Small intestine (tissue), 7 donors: ENCODE measurements around the gene HOXC13. TPM values are rescaled to one million over a fixed set of nuclear protein-coding genes. Genes with fewer than 3 reads are reported as not detected.

Source experiments
- DNase-seq, 2 donors: peaks; one replicate each; pipeline versions ENCODE4 v3.0.0 to v3.0.0-alpha.2; 2013
- FAIRE-seq: peaks from 2 replicates; lab custom pipeline; 2012; peaks lifted over from hg19 to GRCh38; lab: Jason Lieb, UNC
- H3K27ac ChIP-seq, 3 donors: one replicate each; pipeline ENCODE4 v1.5.1; 2013; ENCODE audit warnings: low read length in 2 of 3, mild to moderate bottlenecking in 2 of 3, control low read depth in 1 of 3, inconsistent platforms in 1 of 3, low read depth in 1 of 3, moderate library complexity in 1 of 3
- H3K27me3 ChIP-seq, 3 donors: one replicate each; pipeline ENCODE4 v1.6.1; 2013; ENCODE audit warnings: low read length in 3 of 3, inconsistent platforms in 1 of 3; ENCODE audit not compliant: control insufficient read depth in 3 of 3, insufficient read depth in 3 of 3
- H3K36me3 ChIP-seq, 3 donors: one replicate each; pipeline ENCODE4 v1.6.1; 2013; ENCODE audit warnings: low read length in 3 of 3, inconsistent platforms in 1 of 3, low read depth in 1 of 3, mild to moderate bottlenecking in 1 of 3, moderate library complexity in 1 of 3; ENCODE audit not compliant: control insufficient read depth in 3 of 3, insufficient read depth in 2 of 3
- H3K4me1 ChIP-seq, 3 donors: one replicate each; pipeline ENCODE4 v1.6.1; 2013; ENCODE audit warnings: low read length in 2 of 3, inconsistent platforms in 1 of 3, low read depth in 1 of 3, mild to moderate bottlenecking in 1 of 3, moderate library complexity in 1 of 3; ENCODE audit not compliant: control insufficient read depth in 3 of 3, insufficient read depth in 2 of 3
- H3K4me3 ChIP-seq, 3 donors: one replicate each; pipeline ENCODE4 v1.5.1; 2013; ENCODE audit warnings: low read length in 3 of 3, control low read depth in 1 of 3, inconsistent platforms in 1 of 3, low read depth in 1 of 3, mild to moderate bottlenecking in 1 of 3, moderate library complexity in 1 of 3
- H3K9me3 ChIP-seq, 2 donors: one replicate each; pipeline ENCODE4 v1.6.1; 2013; ENCODE audit warnings: low read depth in 1 of 2, low read length in 1 of 2; ENCODE audit not compliant: control insufficient read depth in 2 of 2, insufficient read depth in 1 of 2
- WGBS, 3 donors: extraction: QIAGEN DNeasy Blood & Tissue Kit; methylation state at CpG; one replicate each; pipeline ENCODE4 v1.1.7; 2013; 5-methylcytosine and 5-hydroxymethylcytosine counted together
- polyA plus RNA-seq, 4 donors: library from polyadenylated mRNA; stranded (reverse) in 3 of 4; unstranded in 1 of 4; fragments of 200-250 nt in 3 of 4; fragments of 120-200 nt in 1 of 4; gene quantifications; one replicate each; pipeline versions ENCODE4 v1.2.1 to v1.2.3, GENCODE V29; 2013
- donor health status: healthy with polysubstance abuse.
- donor health status: control.
- donor health status: control.
- donor health status: Bipolar disorder and iron deficiency.
- donor health status: healthy.

Gene HOXC13
- polyA plus RNA-seq, 4 donors = not detected

GRCh38 chr12:53989227-53990113 is 50.8 kb downstream of the HOXC13 start:
- no peak for FAIRE-seq
- DNase-seq = peak; percentile 56 to 71
- Histone ChIP-seq H3K36me3 (no peaks in the 10 kb centered on the region), H3K9me3 (peaks cover 0 to 4% of the 10 kb centered on the region in 2 donors), H3K27me3 (peaks cover 7 to 99% (median 70%) of the 10 kb centered on the region in 3 donors), H3K4me3 (no peak overlapping the region), H3K4me1 (peaks cover 5 to 38% (median 6%) of the 10 kb centered on the region in 3 donors), H3K27ac (no peak overlapping the region)
- WGBS, 3 donors = 3 to 5% (median 4%) methylated on average over 28 of the region's 28 CpGs

GRCh38 chr12:53990311-53991076 is 51.9 kb downstream of the HOXC13 start:
- H3K4me1 ChIP-seq = peaks cover 4 to 43% (median 8%) of the 10 kb centered on the region in 3 donors
- H3K27ac ChIP-seq = no peak overlapping the region
- H3K27me3 ChIP-seq = peaks cover 7 to 100% (median 73%) of the 10 kb centered on the region in 3 donors
- DNase-seq = peak in 1 of 2 donors; percentile 32
- no peaks in the 10 kb centered on the region for H3K36me3 ChIP-seq
- WGBS, 3 donors = 3 to 7% (median 4%) methylated on average over 27 of the region's 27 CpGs
- no peak overlapping the region for H3K4me3 ChIP-seq
- FAIRE-seq = no peak
- H3K9me3 ChIP-seq = peaks cover 0 to 4% of the 10 kb centered on the region in 2 donors

- Histone ChIP-seq H3K36me3 (no peaks in the 10 kb centered on the region), H3K9me3 (no peaks in the 10 kb centered on the region), H3K4me1 (peaks cover 4 to 44% (median 4%) of the 10 kb centered on the region in 3 donors), H3K27me3 (peaks cover 7 to 100% (median 71%) of the 10 kb centered on the region in 3 donors), H3K4me3 (no peak overlapping the region), H3K27ac (no peak overlapping the region)
- WGBS, 3 donors = 4 to 7% (median 4%) methylated on average over 8 of the region's 8 CpGs
- FAIRE-seq (no peak), DNase-seq (no peak)
These were observed 52.4 kb downstream of the HOXC13 start for GRCh38 chr12:53991077-53991460.

GRCh38 chr12:53992377-53992889 is 53.8 kb downstream of the HOXC13 start:
- Histone ChIP-seq H3K4me3 (no peak overlapping the region), H3K4me1 (peaks cover 4 to 40% (median 4%) of the 10 kb centered on the region in 3 donors), H3K9me3 (peaks cover 0 to 3% of the 10 kb centered on the region in 2 donors), H3K36me3 (no peaks in the 10 kb centered on the region), H3K27ac (no peak overlapping the region), H3K27me3 (peaks cover 7 to 100% (median 72%) of the 10 kb centered on the region in 3 donors)
- DNase-seq (no peak), FAIRE-seq (no peak)
- WGBS, 3 donors = 25 to 40% (median 25%) methylated on average over 7 of the region's 7 CpGs

GRCh38 chr12:53993162-53994008 is 54.8 kb downstream of the HOXC13 start:
- DNase-seq = no peak
- Histone ChIP-seq H3K4me3 (no peak overlapping the region), H3K4me1 (peaks cover 4 to 34% (median 4%) of the 10 kb centered on the region in 3 donors), H3K9me3 (peaks cover 0 to 3% of the 10 kb centered on the region in 2 donors), H3K27me3 (peaks cover 7 to 100% (median 76%) of the 10 kb centered on the region in 3 donors), H3K27ac (no peak overlapping the region), H3K36me3 (no peaks in the 10 kb centered on the region)
- no peak for FAIRE-seq
- 22 to 32% (median 27%) methylated on average over 18 of the region's 18 CpGs for WGBS, 3 donors

- peaks cover 0 to 3% of the 10 kb centered on the region in 2 donors for H3K9me3 ChIP-seq
- WGBS, 3 donors = 3 to 7% (median 3%) methylated on average over 19 of the region's 19 CpGs
- H3K4me1 ChIP-seq = peaks cover 4 to 29% (median 4%) of the 10 kb centered on the region in 3 donors
- H3K27ac ChIP-seq = no peak overlapping the region
- DNase-seq = peak in 1 of 2 donors; percentile 37
- H3K36me3 ChIP-seq = no peaks in the 10 kb centered on the region
- H3K27me3 ChIP-seq = peaks cover 7 to 100% (median 75%) of the 10 kb centered on the region in 3 donors
- H3K4me3 ChIP-seq = no peak overlapping the region
- FAIRE-seq = no peak
These were observed 55.3 kb downstream of the HOXC13 start for GRCh38 chr12:53994009-53994263.

GRCh38 chr12:53994264-53995001 is 55.8 kb downstream of the HOXC13 start:
- WGBS, 3 donors = 3 to 5% (median 3%) methylated on average over 52 to 60 of the region's 60 CpGs
- H3K27ac ChIP-seq = no peak overlapping the region

More at GRCh38 chr12:53994264-53995001, 55.8 kb downstream of the HOXC13 start:
- peaks cover 7 to 100% (median 75%) of the 10 kb centered on the region in 3 donors for H3K27me3 ChIP-seq
- FAIRE-seq (no peak), DNase-seq (peak; percentile 37 to 58)
- H3K4me1 ChIP-seq = peaks cover 4 to 25% (median 4%) of the 10 kb centered on the region in 3 donors
- peaks cover 0 to 3% of the 10 kb centered on the region in 2 donors for H3K9me3 ChIP-seq
- H3K4me3 ChIP-seq = no peak overlapping the region
- no peaks in the 10 kb centered on the region for H3K36me3 ChIP-seq
